GM12878 (cell line): ENCODE measurements around the gene HS3ST3B1. TPM values are rescaled to one million over a fixed set of nuclear protein-coding genes. Genes with fewer than 3 reads are reported as not detected.

Experiments
- ATAC-seq: fragments of 200-7000 bp; cut with Tn5 transposase; 3 replicates; pipeline ENCODE4 v1.9.1; 2020; ENCODE audit warnings: mild to moderate bottlenecking, moderate library complexity
- BruUV-seq: library from RNA; stranded (reverse); fragments of 400-500 nt; replicated peaks from 2 replicates; lab custom pipeline; 2021; lab: Mats Ljungman, UMichigan
- CTCF ChIA-PET: fragments of 300-600 bp; sonication (Branson Sonifier 250); formaldehyde crosslinking; extraction: SDS; loops from one replicate; lab custom pipeline; 2021; ENCODE audit warnings: inconsistent platforms; lab: Yijun Ruan, JAX
- POLR2A ChIA-PET: fragments of 350-600 bp; formaldehyde crosslinking; extraction: SDS; loops from one replicate; lab custom pipeline; 2021; ENCODE audit warnings: inconsistent platforms; lab: Charles Lee
- RAD21 ChIA-PET: fragments of 300-600 bp; sonication (Branson Sonifier 250); formaldehyde crosslinking; loops from one replicate; lab custom pipeline; 2023; ENCODE audit warnings: antibody characterized with exemption; ENCODE audit not compliant: unreplicated experiment; lab: Charles Lee
- SMC1A ChIA-PET: fragments of 300-600 bp; sonication (Branson Sonifier 250); formaldehyde crosslinking; loops from one replicate; lab custom pipeline; 2023; ENCODE audit not compliant: unreplicated experiment, uncharacterized antibody; lab: Charles Lee
- DNase-seq: peaks from one replicate; pipeline ENCODE4 v3.0.0-alpha.2; 2011; ENCODE audit warnings: low read depth, low spot score
- FAIRE-seq: peaks from 3 replicates; lab custom pipeline; 2011; peaks lifted over from hg19 to GRCh38; lab: Jason Lieb, UNC
- H2AFZ ChIP-seq: 2 replicates; pipeline ENCODE4 v1.6.0; 2011; ENCODE audit warnings: low read depth, low read length, control low read depth; ENCODE audit not compliant: control insufficient read depth
- H3K27ac ChIP-seq: 2 replicates; pipeline ENCODE4 v1.5.1; 2011; ENCODE audit warnings: control low read depth; ENCODE audit not compliant: control insufficient read depth, insufficient read depth
- H3K27me3 ChIP-seq, 2 experiments: replicated peaks in 1 of 2; 2 replicates each; pipeline versions ENCODE4 v1.6.0 to v1.6.1; 2011; ENCODE audit warnings: low read length in 1 of 2; ENCODE audit not compliant: control insufficient read depth in 2 of 2, insufficient read depth in 2 of 2
- H3K36me3 ChIP-seq, 2 experiments: 2 replicates each; pipeline ENCODE4 v1.5.1; 2011; ENCODE audit warnings: low read length in 1 of 2; ENCODE audit not compliant: control insufficient read depth in 2 of 2, insufficient read depth in 2 of 2
- H3K4me1 ChIP-seq: 2 replicates; pipeline ENCODE4 v1.6.1; 2011; ENCODE audit warnings: mild to moderate bottlenecking, low read length, moderate library complexity, mixed read lengths; ENCODE audit not compliant: control insufficient read depth, insufficient read depth
- H3K4me2 ChIP-seq: 2 replicates; pipeline ENCODE4 v1.6.0; 2011; ENCODE audit warnings: control low read depth; ENCODE audit not compliant: control insufficient read depth, insufficient read depth
- H3K4me3 ChIP-seq: fragments of 200-600 bp; sonication (generic); 2 replicates; pipeline ENCODE4 v1.5.1; 2016
- H3K79me2 ChIP-seq: 2 replicates; pipeline ENCODE4 v1.6.0; 2011; ENCODE audit warnings: low read length; ENCODE audit not compliant: control insufficient read depth, insufficient read depth
- H3K9ac ChIP-seq: 2 replicates; pipeline ENCODE4 v1.8.0; 2011; ENCODE audit warnings: low read length, control low read depth, mixed read lengths; ENCODE audit not compliant: control insufficient read depth, insufficient read depth
- H3K9me3 ChIP-seq: replicated peaks from 3 replicates; pipeline ENCODE4 v1.5.1; 2011; ENCODE audit warnings: mild to moderate bottlenecking, low read length; ENCODE audit not compliant: control insufficient read depth, insufficient read depth
- H4K20me1 ChIP-seq: 2 replicates; pipeline ENCODE4 v1.6.0; 2011; ENCODE audit not compliant: control insufficient read depth, insufficient read depth
- ASH2L ChIP-seq: fragments of 300-600, 200-600 bp; sonication (generic); IDR thresholded peaks from 2 replicates; pipeline ENCODE4 v1.6.1; 2017; ENCODE audit warnings: low read depth, mild to moderate bottlenecking, borderline replicate concordance
- CHD1 ChIP-seq: IDR thresholded peaks from 2 replicates; pipeline ENCODE4 v1.6.1; 2012; ENCODE audit warnings: low read depth, low read length, improper control_type of control experiment
- HDAC6 ChIP-seq: fragments of 200-600 bp; sonication (generic); IDR thresholded peaks from one replicate; pipeline ENCODE4 v1.8.0; 2017; ENCODE audit warnings: antibody characterized with exemption; ENCODE audit not compliant: unreplicated experiment
- IKZF2 ChIP-seq, 2 experiments: fragments of 450-650 bp; IDR thresholded peaks; 2 replicates each; pipeline ENCODE4 v1.6.1; 2017; ENCODE audit warnings: mild to moderate bottlenecking in 2 of 2, moderate library complexity in 2 of 2
- MEF2B ChIP-seq: fragments of 450-650 bp; IDR thresholded peaks from 2 replicates; pipeline ENCODE4 v1.6.1; 2018; ENCODE audit warnings: mild to moderate bottlenecking, moderate library complexity; ENCODE audit not compliant: partially characterized antibody, poor library complexity, severe bottlenecking
- NBN ChIP-seq: fragments of 450-650 bp; IDR thresholded peaks from 2 replicates; pipeline ENCODE4 v1.6.1; 2016
- POLR2A ChIP-seq: IDR thresholded peaks from 2 replicates; pipeline ENCODE4 v1.6.1; 2011; ENCODE audit warnings: low read depth, mild to moderate bottlenecking, low read length
- SUZ12 ChIP-seq: fragments of 200-600 bp; sonication (generic); IDR thresholded peaks from one replicate; pipeline ENCODE4 v1.6.1; 2018; ENCODE audit warnings: antibody characterized with exemption, mild to moderate bottlenecking; ENCODE audit not compliant: unreplicated experiment
- WGBS: methylation state at CpG from one replicate; pipeline ENCODE4 v1.1.6; 2016; ENCODE audit warnings: low lambda C conversion rate; ENCODE audit not compliant: insufficient replicate concordance, insufficient coverage; ENCODE audit errors: missing lambda C conversion rate; 5-methylcytosine and 5-hydroxymethylcytosine counted together
- in situ Hi-C: fragments of 300-500 bp; cut with MboI; formaldehyde crosslinking; loops from 9 replicates; pipeline ENCODE4 v1.14.3; 2018; ENCODE audit warnings: mixed read lengths
- intact Hi-C: fragments of 100-400 bp; cut with micrococcal nuclease; formaldehyde crosslinking; loops from one replicate; pipeline ENCODE4 v1.14.2; 2022; ENCODE audit not compliant: unreplicated experiment
- polyA plus RNA-seq, 11 experiments: library from polyadenylated mRNA; depleted of rRNA in 4 of 11; unstranded in 6 of 11; stranded (reverse) in 5 of 11; fragments of >200 nt; fragmentation: Nextera tagmentation in 4 of 11; fragmentation: Illumina TruSeq in 1 of 11; extraction: Ambion mirVana in 4 of 11; extraction: Trizol in 1 of 11; gene quantifications; 1 replicate in 1 of 11; 2 replicates in 10 of 11; pipeline versions ENCODE4 v1.2.1 to v1.2.3, GENCODE V29; 2011 to 2016; ENCODE audit warnings: inconsistent platforms in 2 of 11, missing spikeins in 2 of 11, low read depth in 1 of 11
- total RNA-seq, 4 experiments: library from RNA; depleted of rRNA in 3 of 4; stranded (reverse); fragments of >200 nt in 3 of 4; fragmentation: Illumina TruSeq in 1 of 4; extraction: Trizol in 1 of 4; gene quantifications; 2 replicates each; pipeline versions ENCODE4 v1.2.1 to v1.2.3, GENCODE V29; 2013 to 2021
- TF ChIP-seq, protein P1 (sequence below): fragments of 450-650 bp; IDR thresholded peaks from 2 replicates; pipeline ENCODE4 v1.6.1; 2016; ENCODE audit warnings: mild to moderate bottlenecking
- TF ChIP-seq, protein P2 (sequence below): IDR thresholded peaks from 2 replicates; pipeline ENCODE4 v1.6.1; 2012; ENCODE audit warnings: low read length, inconsistent platforms
- TF ChIP-seq, protein P3 (sequence below): fragments of 450-650 bp; IDR thresholded peaks from 2 replicates; pipeline ENCODE4 v1.6.1; 2016; ENCODE audit warnings: mild to moderate bottlenecking

The HS3ST3B1 gene
- total and polyA plus RNA-seq, 10 of the 15 experiments (the other 5 are each of a cell fraction or from before 2014, with no cell fraction given): 0.03 to 0.14 (median 0.06) TPM; not detected in 3

DNA sequence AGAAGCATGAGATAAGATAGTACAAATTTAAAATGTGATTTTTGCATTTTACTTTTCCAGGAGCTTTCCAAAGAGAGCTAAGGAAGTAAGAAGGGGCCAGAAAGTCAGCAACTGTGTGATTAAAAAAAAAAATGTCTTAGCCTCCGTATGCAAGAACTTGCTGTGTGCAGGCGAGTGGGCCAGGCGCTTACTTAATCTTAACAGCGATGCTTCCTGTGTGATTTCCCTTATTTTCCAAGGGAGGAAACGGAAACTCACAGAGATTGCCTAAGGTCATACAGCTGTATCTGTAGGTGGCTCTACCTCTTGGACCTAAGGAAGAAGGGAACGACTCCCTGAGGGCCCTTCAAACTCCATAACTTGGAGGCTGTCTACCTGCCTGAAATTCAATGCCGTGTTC is 11.1 kb downstream of the HS3ST3B1 start (continued):
- TF ChIP-seq, protein P1, sequence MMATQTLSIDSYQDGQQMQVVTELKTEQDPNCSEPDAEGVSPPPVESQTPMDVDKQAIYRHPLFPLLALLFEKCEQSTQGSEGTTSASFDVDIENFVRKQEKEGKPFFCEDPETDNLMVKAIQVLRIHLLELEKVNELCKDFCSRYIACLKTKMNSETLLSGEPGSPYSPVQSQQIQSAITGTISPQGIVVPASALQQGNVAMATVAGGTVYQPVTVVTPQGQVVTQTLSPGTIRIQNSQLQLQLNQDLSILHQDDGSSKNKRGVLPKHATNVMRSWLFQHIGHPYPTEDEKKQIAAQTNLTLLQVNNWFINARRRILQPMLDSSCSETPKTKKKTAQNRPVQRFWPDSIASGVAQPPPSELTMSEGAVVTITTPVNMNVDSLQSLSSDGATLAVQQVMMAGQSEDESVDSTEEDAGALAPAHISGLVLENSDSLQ: no peak
- no peak for TF ChIP-seq IKZF2 (IDR thresholded peaks at IDR 0.05)

DNA sequence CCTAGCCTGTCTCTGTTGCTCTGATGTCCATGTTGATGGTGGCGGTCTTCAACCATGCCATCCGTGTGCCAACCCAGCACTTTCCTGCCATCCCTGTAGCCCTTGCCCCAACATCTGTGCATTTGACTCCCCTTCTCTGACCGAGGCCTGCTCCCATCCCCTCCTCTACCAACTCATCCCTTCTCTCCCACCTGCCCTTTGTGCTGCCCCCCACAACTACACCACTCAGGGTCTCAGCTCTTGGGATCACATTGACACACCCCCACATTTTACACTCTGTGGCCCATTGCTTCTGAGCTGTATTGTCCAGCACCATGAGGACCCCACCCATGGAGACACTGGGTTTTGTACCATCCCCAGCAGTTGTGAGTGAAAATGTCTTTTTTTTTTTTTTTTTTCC is 11.6 kb downstream of the HS3ST3B1 start:
- no peak for FAIRE-seq
- no peak overlapping the region for H3K4me2 ChIP-seq
- SMC1A ChIA-PET: no interaction called here

DNA sequence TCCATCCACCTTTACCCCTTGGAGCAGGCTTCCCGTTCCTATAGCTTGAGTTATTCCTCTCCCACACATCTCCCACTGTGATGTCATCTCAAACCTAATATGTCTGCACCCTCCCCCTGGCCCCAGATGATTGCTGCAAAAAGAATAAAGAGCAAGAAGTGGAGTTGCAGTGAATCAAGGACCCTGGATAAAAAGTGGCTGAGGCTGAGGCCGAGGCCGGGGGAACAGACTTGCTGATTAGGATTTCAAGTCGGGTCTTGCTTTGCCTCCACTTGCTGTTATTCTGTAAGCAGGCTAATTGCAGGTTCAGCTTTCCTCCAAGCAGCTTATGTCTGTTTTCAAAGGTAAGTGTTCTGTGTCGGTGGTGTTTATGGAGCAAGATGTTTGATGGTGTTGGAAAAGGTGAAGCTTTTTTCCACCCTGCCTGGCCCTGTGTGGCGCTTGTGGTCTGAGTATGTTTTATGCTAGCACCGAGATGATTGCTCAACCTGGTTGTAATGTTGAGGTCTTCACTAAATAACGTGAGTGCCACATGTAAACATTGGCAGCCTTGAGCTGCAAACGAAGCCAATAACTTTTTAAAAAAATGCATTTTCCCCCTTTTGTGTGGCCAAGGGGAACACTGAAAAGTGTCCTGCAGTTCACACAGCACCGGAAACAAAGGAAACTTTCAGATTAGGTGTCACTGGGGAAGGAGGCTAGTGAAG is 15.4 kb downstream of the HS3ST3B1 start:
- SMC1A ChIA-PET: no interaction called here
- Histone ChIP-seq H3K4me2 (no peak overlapping the region), H3K27ac (no peak overlapping the region), H3K9me3 (no peaks in the 10 kb centered on the region; the same call in 2 of the 3 replicates), H3K4me1 (no peaks in the 10 kb centered on the region), H3K27me3 (no peaks in the 10 kb centered on the region), H3K9ac (no peak overlapping the region), H3K79me2 (no peaks in the 10 kb centered on the region), H3K4me3 (no peak overlapping the region), H4K20me1 (no peaks in the 10 kb centered on the region), H3K36me3 (no peaks in the 10 kb centered on the region), H2AFZ (no peak overlapping the region)
- RAD21 ChIA-PET: no interaction called here
- ATAC-seq: no peak
- in situ Hi-C loops (no loop called here), intact Hi-C loops (no loop called here)
- WGBS: 28% methylated on average over 10 of the region's 10 CpGs
- no peak for FAIRE-seq
- CTCF ChIA-PET: no interaction called here
- POLR2A ChIA-PET: no interaction called here
- DNase-seq: no peak
- no TSS peak for BruUV-seq
- TF ChIP-seq, protein P2, sequence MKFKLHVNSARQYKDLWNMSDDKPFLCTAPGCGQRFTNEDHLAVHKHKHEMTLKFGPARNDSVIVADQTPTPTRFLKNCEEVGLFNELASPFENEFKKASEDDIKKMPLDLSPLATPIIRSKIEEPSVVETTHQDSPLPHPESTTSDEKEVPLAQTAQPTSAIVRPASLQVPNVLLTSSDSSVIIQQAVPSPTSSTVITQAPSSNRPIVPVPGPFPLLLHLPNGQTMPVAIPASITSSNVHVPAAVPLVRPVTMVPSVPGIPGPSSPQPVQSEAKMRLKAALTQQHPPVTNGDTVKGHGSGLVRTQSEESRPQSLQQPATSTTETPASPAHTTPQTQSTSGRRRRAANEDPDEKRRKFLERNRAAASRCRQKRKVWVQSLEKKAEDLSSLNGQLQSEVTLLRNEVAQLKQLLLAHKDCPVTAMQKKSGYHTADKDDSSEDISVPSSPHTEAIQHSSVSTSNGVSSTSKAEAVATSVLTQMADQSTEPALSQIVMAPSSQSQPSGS: no peak
- TF ChIP-seq MEF2B (no peak), HDAC6 (no peak), CHD1 (no peak), SUZ12 (no peak), NBN (no peak), ASH2L (no peak), IKZF2 (IDR thresholded peaks at IDR 0.05) (no peak)
- TF ChIP-seq, protein P3, sequence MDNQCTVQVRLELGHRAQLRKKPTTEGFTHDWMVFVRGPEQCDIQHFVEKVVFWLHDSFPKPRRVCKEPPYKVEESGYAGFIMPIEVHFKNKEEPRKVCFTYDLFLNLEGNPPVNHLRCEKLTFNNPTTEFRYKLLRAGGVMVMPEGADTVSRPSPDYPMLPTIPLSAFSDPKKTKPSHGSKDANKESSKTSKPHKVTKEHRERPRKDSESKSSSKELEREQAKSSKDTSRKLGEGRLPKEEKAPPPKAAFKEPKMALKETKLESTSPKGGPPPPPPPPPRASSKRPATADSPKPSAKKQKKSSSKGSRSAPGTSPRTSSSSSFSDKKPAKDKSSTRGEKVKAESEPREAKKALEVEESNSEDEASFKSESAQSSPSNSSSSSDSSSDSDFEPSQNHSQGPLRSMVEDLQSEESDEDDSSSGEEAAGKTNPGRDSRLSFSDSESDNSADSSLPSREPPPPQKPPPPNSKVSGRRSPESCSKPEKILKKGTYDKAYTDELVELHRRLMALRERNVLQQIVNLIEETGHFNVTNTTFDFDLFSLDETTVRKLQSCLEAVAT: no peak

More for the DNA sequence above, 11.6 kb downstream of the HS3ST3B1 start:
- DNase-seq (no peak), ATAC-seq (no peak)
- no peak overlapping the region for H3K4me3 ChIP-seq
- no peaks in the 10 kb centered on the region for H3K4me1 ChIP-seq
- H3K27ac ChIP-seq: no peak overlapping the region
- CTCF ChIA-PET: no interaction called here
- no peaks in the 10 kb centered on the region for H3K36me3 ChIP-seq
- no peak overlapping the region for H2AFZ ChIP-seq
- intact Hi-C loops: no loop called here
- H3K79me2 ChIP-seq: no peaks in the 10 kb centered on the region
- RAD21 ChIA-PET: no interaction called here
- BruUV-seq: no TSS peak
- POLR2A ChIA-PET: no interaction called here
- in situ Hi-C loops: loop anchor here (5.0 kb wide), 1 partner anchor 720 kb away; no protein-coding TSS in a partner anchor
- TF ChIP-seq POLR2A: no peak
- H3K9ac ChIP-seq: no peak overlapping the region
- no peaks in the 10 kb centered on the region; the same call in 2 of the 3 replicates for H3K9me3 ChIP-seq
- no peaks in the 10 kb centered on the region for H4K20me1 ChIP-seq
- WGBS: 39% methylated on average over 3 of the region's 3 CpGs
- 0 out of 4 replicates have a peak, but pooled peaks cover 0 to 2% of the 10 kb centered on the region in 2 experiments for H3K27me3 ChIP-seq
